BLaER1 treated with 17β-estradiol and CSF1 and Interleukin-3, amounts not matched to agents 10 nM and 100 nM (cell line): Measurements from ENCODE around the gene PASD1.

Source experiments
- H3K27ac ChIP-seq, 11 experiments: shearing (Covaris generic); formaldehyde crosslinking; 2 replicates each; pipeline ENCODE4 v1.8.1; 2022
- H3K27me3 ChIP-seq, 11 experiments: shearing (Covaris generic); formaldehyde crosslinking; 2 replicates each; pipeline ENCODE4 v1.8.1; 2022
- H3K36me3 ChIP-seq, 11 experiments: shearing (Covaris generic); formaldehyde crosslinking; 2 replicates each; pipeline ENCODE4 v1.8.1; 2022
- H3K4me1 ChIP-seq, 10 experiments: shearing (Covaris generic); formaldehyde crosslinking; 2 replicates each; pipeline ENCODE4 v1.8.1; 2022
- H3K4me2 ChIP-seq, 11 experiments: shearing (Covaris generic); formaldehyde crosslinking; 2 replicates each; pipeline ENCODE4 v1.8.1; 2022
- H3K4me3 ChIP-seq, 10 experiments: shearing (Covaris generic); formaldehyde crosslinking; 2 replicates each; pipeline ENCODE4 v1.8.1; 2022
- H3K9ac ChIP-seq, 11 experiments: shearing (Covaris generic); formaldehyde crosslinking; 2 replicates each; pipeline ENCODE4 v1.8.1; 2022
- H3K9me3 ChIP-seq, 11 experiments: shearing (Covaris generic); formaldehyde crosslinking; replicated peaks in 1 of 11; 2 replicates each; pipeline ENCODE4 v1.8.1; 2022
- H4K20me1 ChIP-seq, 11 experiments: shearing (Covaris generic); formaldehyde crosslinking; 2 replicates each; pipeline ENCODE4 v1.8.1; 2022
- Cebpa-rat ChIP-seq, 11 experiments: shearing (Covaris generic); IDR thresholded peaks; 2 replicates each; pipeline ENCODE4 v1.8.1; 2022

Gene PASD1

GRCh38 chrX:151704041-151704663 is 140.7 kb downstream of the PASD1 start:
- H3K27ac ChIP-seq: no peak overlapping the region
- H3K9me3 ChIP-seq: no peaks in the 10 kb centered on the region
- H4K20me1 ChIP-seq: no peaks in the 10 kb centered on the region; a peak in 5 of 22 replicates
- no peak overlapping the region for H3K4me3 ChIP-seq
- H3K4me2 ChIP-seq: no peak overlapping the region
- TF ChIP-seq Cebpa-rat (IDR thresholded peaks at IDR 0.05): no peak
- H3K27me3 ChIP-seq: peaks cover 79 to 100% (median 97%) of the 10 kb centered on the region in 11 experiments
- no peaks in the 10 kb centered on the region for H3K4me1 ChIP-seq
- no peak overlapping the region for H3K9ac ChIP-seq
- no peaks in the 10 kb centered on the region for H3K36me3 ChIP-seq

GRCh38 chrX:151708821-151709220 is 145.3 kb downstream of the PASD1 start:
- H3K9me3 ChIP-seq: no peaks in the 10 kb centered on the region
- H3K9ac ChIP-seq: no peak overlapping the region
- no peak for TF ChIP-seq Cebpa-rat (IDR thresholded peaks at IDR 0.05)

GRCh38 chrX:151710457-151710856 is 147.0 kb downstream of the PASD1 start:
- no peaks in the 10 kb centered on the region for H3K36me3 ChIP-seq
- H4K20me1 ChIP-seq: peaks cover 0 to 4% (median 0%) of the 10 kb centered on the region in 11 experiments; a peak in 2 of 22 replicates
- peaks cover 9 to 32% (median 28%) of the 10 kb centered on the region in 10 experiments; a peak in 19 of 20 replicates for H3K4me1 ChIP-seq
- no peaks in the 10 kb centered on the region for H3K9me3 ChIP-seq
- H3K4me2 ChIP-seq: peak overlapping the region in 8 of 11 experiments; percentile 40 to 66 (median 57); a peak in 13 of 22 replicates
- no peak for TF ChIP-seq Cebpa-rat (IDR thresholded peaks at IDR 0.05)
- H3K9ac ChIP-seq: no peak overlapping the region
- H3K4me3 ChIP-seq: no peak overlapping the region
- H3K27me3 ChIP-seq: peaks cover 73 to 100% (median 97%) of the 10 kb centered on the region in 11 experiments
- H3K27ac ChIP-seq: no peak overlapping the region

More at GRCh38 chrX:151708821-151709220, 145.3 kb downstream of the PASD1 start:
- Histone ChIP-seq H4K20me1 (peaks cover 0 to 4% (median 0%) of the 10 kb centered on the region in 11 experiments; a peak in 2 of 22 replicates), H3K36me3 (no peaks in the 10 kb centered on the region), H3K4me1 (peaks cover 9 to 27% (median 22%) of the 10 kb centered on the region in 10 experiments; a peak in 19 of 20 replicates), H3K27me3 (peaks cover 75 to 100% (median 98%) of the 10 kb centered on the region in 11 experiments), H3K4me2 (no peak overlapping the region), H3K27ac (no peak overlapping the region), H3K4me3 (no peak overlapping the region)

GRCh38 chrX:151711154-151711553 is 147.7 kb downstream of the PASD1 start:
- H3K9me3 ChIP-seq: no peaks in the 10 kb centered on the region
- peaks cover 9 to 32% (median 28%) of the 10 kb centered on the region in 10 experiments; a peak in 19 of 20 replicates for H3K4me1 ChIP-seq

GRCh38 chrX:151711787-151712186 is 148.3 kb downstream of the PASD1 start:
- H3K36me3 ChIP-seq: no peaks in the 10 kb centered on the region
- no peak for TF ChIP-seq Cebpa-rat (IDR thresholded peaks at IDR 0.05)
- peak overlapping the region; percentile 6 to 66 (median 55); a peak in 19 of 22 replicates for H3K4me2 ChIP-seq
- H3K4me1 ChIP-seq: peaks cover 9 to 32% (median 28%) of the 10 kb centered on the region in 10 experiments; a peak in 19 of 20 replicates
- peaks cover 73 to 100% (median 97%) of the 10 kb centered on the region in 11 experiments for H3K27me3 ChIP-seq
- H3K27ac ChIP-seq: peak overlapping the region in 4 of 11 experiments; percentile 13 to 23 (median 18); a peak in 4 of 22 replicates
- no peaks in the 10 kb centered on the region for H3K9me3 ChIP-seq
- no peak overlapping the region for H3K4me3 ChIP-seq
- 0 out of 22 replicates have a peak overlapping the region, but pooled peaks of 1 of the 11 experiments have one; percentile 16 for H3K9ac ChIP-seq
- H4K20me1 ChIP-seq: peaks cover 0 to 9% (median 0%) of the 10 kb centered on the region in 11 experiments; a peak in 3 of 22 replicates

More at GRCh38 chrX:151711154-151711553, 147.7 kb downstream of the PASD1 start:
- Histone ChIP-seq H3K4me3 (no peak overlapping the region), H3K27ac (peak overlapping the region in 4 of 11 experiments; percentile 13 to 23 (median 18); a peak in 5 of 22 replicates), H4K20me1 (peaks cover 0 to 7% (median 0%) of the 10 kb centered on the region in 11 experiments; a peak in 3 of 22 replicates), H3K27me3 (peaks cover 73 to 100% (median 97%) of the 10 kb centered on the region in 11 experiments), H3K36me3 (no peaks in the 10 kb centered on the region), H3K4me2 (peak overlapping the region; percentile 16 to 66 (median 55); a peak in 20 of 22 replicates), H3K9ac (0 out of 22 replicates have a peak overlapping the region, but pooled peaks of 1 of the 11 experiments have one; percentile 16)
- TF ChIP-seq Cebpa-rat (IDR thresholded peaks at IDR 0.05): no peak

GRCh38 chrX:151712253-151712652 is 148.8 kb downstream of the PASD1 start:
- Histone ChIP-seq H4K20me1 (peaks cover 0 to 13% (median 0%) of the 10 kb centered on the region in 11 experiments; a peak in 3 of 22 replicates), H3K4me2 (peak overlapping the region in 9 of 11 experiments; percentile 35 to 66 (median 55); a peak in 16 of 22 replicates), H3K9ac (no peak overlapping the region), H3K4me3 (no peak overlapping the region), H3K4me1 (peaks cover 9 to 32% (median 28%) of the 10 kb centered on the region in 10 experiments; a peak in 19 of 20 replicates), H3K27ac (peak overlapping the region in 1 of 11 experiments; percentile 14; a peak in 1 of 22 replicates), H3K9me3 (no peaks in the 10 kb centered on the region), H3K27me3 (peaks cover 75 to 100% (median 97%) of the 10 kb centered on the region in 11 experiments), H3K36me3 (no peaks in the 10 kb centered on the region)
- no peak for TF ChIP-seq Cebpa-rat (IDR thresholded peaks at IDR 0.05)

GRCh38 chrX:151713849-151714248 is 150.4 kb downstream of the PASD1 start:
- peaks cover 85 to 99% (median 97%) of the 10 kb centered on the region in 11 experiments for H3K27me3 ChIP-seq

GRCh38 chrX:151714362-151714761 is 150.9 kb downstream of the PASD1 start:
- H3K4me2 ChIP-seq: peak overlapping the region in 3 of 11 experiments; percentile 12 to 21 (median 14); a peak in 1 of 22 replicates
- H3K9me3 ChIP-seq: no peaks in the 10 kb centered on the region
- H3K27ac ChIP-seq: no peak overlapping the region
- no peak overlapping the region for H3K4me3 ChIP-seq
- peaks cover 9 to 32% (median 28%) of the 10 kb centered on the region in 10 experiments; a peak in 19 of 20 replicates for H3K4me1 ChIP-seq
- H3K9ac ChIP-seq: no peak overlapping the region
- no peaks in the 10 kb centered on the region for H3K36me3 ChIP-seq
- H4K20me1 ChIP-seq: peaks cover 0 to 15% (median 0%) of the 10 kb centered on the region in 11 experiments; a peak in 3 of 22 replicates
- H3K27me3 ChIP-seq: peaks cover 90 to 99% (median 97%) of the 10 kb centered on the region in 11 experiments
- no peak for TF ChIP-seq Cebpa-rat (IDR thresholded peaks at IDR 0.05)

More at GRCh38 chrX:151713849-151714248, 150.4 kb downstream of the PASD1 start:
- Histone ChIP-seq H3K27ac (no peak overlapping the region), H3K4me1 (peaks cover 9 to 32% (median 28%) of the 10 kb centered on the region in 10 experiments; a peak in 19 of 20 replicates), H3K36me3 (no peaks in the 10 kb centered on the region), H4K20me1 (peaks cover 0 to 15% (median 0%) of the 10 kb centered on the region in 11 experiments; a peak in 3 of 22 replicates), H3K9me3 (no peaks in the 10 kb centered on the region), H3K4me3 (no peak overlapping the region), H3K9ac (no peak overlapping the region), H3K4me2 (no peak overlapping the region)
- no peak for TF ChIP-seq Cebpa-rat (IDR thresholded peaks at IDR 0.05)

- Histone ChIP-seq H4K20me1 (peaks cover 0 to 15% (median 0%) of the 10 kb centered on the region in 11 experiments; a peak in 3 of 22 replicates), H3K27ac (no peak within 1 kb of the TSS), H3K27me3 (peaks cover 95 to 99% (median 97%) of the 10 kb centered on the region in 11 experiments), H3K9me3 (no peaks in the 10 kb centered on the region), H3K36me3 (no peaks in the 10 kb centered on the region), H3K9ac (no peak within 1 kb of the TSS), H3K4me1 (peaks cover 9 to 28% (median 23%) of the 10 kb centered on the region in 10 experiments; a peak in 19 of 20 replicates), H3K4me3 (no peak within 1 kb of the TSS), H3K4me2 (no peak within 1 kb of the TSS)
- TF ChIP-seq Cebpa-rat (IDR thresholded peaks at IDR 0.05): no peak
Observed at GRCh38 chrX:151715752-151716151, 152.3 kb downstream of the PASD1 start, which contains the start of gene FATE1. FATE1 (plus strand) TSS chrX:151716035; CDS start chrX:151716120, 85 bp downstream.
